Mesothelial cell of epicardium (in vitro differentiated cells): ENCODE data around the gene ANKRD44. TPM values are rescaled to one million over a fixed set of nuclear protein-coding genes. Genes with fewer than 3 reads are reported as not detected.

Source experiments
- DNase-seq, 2 experiments: peaks; one replicate each; pipeline ENCODE4 v3.0.0; 2021; ENCODE audit warnings: low spot score in 2 of 2; ENCODE audit not compliant: unreplicated experiment in 2 of 2
- H3K27ac Mint-ChIP-seq: 2 replicates; pipeline ENCODE4 v1.8.0; 2021; ENCODE audit warnings: mixed read lengths
- H3K27me3 Mint-ChIP-seq: 2 replicates; pipeline ENCODE4 v1.8.0; 2021; ENCODE audit warnings: low read depth, mixed read lengths
- H3K36me3 Mint-ChIP-seq: 2 replicates; pipeline ENCODE4 v1.8.0; 2021; ENCODE audit warnings: mixed read lengths
- H3K4me1 Mint-ChIP-seq: 2 replicates; pipeline ENCODE4 v1.8.0; 2021; ENCODE audit warnings: mixed read lengths
- H3K4me3 Mint-ChIP-seq: 2 replicates; pipeline ENCODE4 v1.8.0; 2021; ENCODE audit warnings: mild to moderate bottlenecking, moderate library complexity, mixed read lengths
- H3K9me3 Mint-ChIP-seq: 2 replicates; pipeline ENCODE4 v1.8.0; 2021; ENCODE audit warnings: mixed read lengths
- CTCF ChIP-seq: fragments of 200-600 bp; sonication (generic); IDR thresholded peaks from one replicate; pipeline ENCODE4 v1.5.0; 2021; ENCODE audit warnings: antibody characterized with exemption; ENCODE audit not compliant: unreplicated experiment
- total RNA-seq: library from RNA; stranded (reverse); gene quantifications from 3 replicates; pipeline ENCODE4 v1.2.1, GENCODE V29; 2021

Gene ANKRD44
- total RNA-seq, 1 donor from 2014 or later, result 10.4 TPM

DNA sequence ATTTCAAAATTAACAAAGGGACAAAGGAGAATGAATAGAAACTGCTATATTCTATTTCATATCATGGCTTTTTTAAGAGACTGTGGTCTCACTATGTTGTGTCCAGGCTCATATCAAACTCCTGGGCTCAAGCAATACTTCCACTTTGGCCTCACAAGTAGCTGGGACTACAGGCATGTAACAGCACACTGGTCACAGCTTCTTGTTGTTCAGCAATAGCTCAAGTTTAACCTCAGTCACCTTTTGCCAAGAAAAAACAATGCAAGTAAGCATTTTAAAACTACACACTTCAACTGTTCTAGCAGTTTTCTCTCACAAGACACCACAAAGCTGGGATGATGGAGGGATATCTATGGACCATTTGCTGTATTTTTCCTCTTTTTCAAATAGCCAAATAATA is 77.1 kb downstream of the ANKRD44 start:
- DNase-seq, result no peak
- no peaks in the 10 kb centered on the region for H3K4me1 Mint-ChIP-seq
- H3K4me3 Mint-ChIP-seq, result no peak overlapping the region
- no peaks in the 10 kb centered on the region for H3K9me3 Mint-ChIP-seq
- H3K36me3 Mint-ChIP-seq, result no peaks in the 10 kb centered on the region
- no peak overlapping the region for H3K27ac Mint-ChIP-seq
- H3K27me3 Mint-ChIP-seq, result peaks cover 2% of the 10 kb centered on the region
- no peak for TF ChIP-seq CTCF

- H3K4me1 Mint-ChIP-seq, result no peaks in the 10 kb centered on the region
- TF ChIP-seq CTCF, result no peak
- DNase-seq, result no peak
- no peak overlapping the region for H3K4me3 Mint-ChIP-seq
- H3K36me3 Mint-ChIP-seq, result no peaks in the 10 kb centered on the region
- H3K27me3 Mint-ChIP-seq, result no peaks in the 10 kb centered on the region
- H3K9me3 Mint-ChIP-seq, result no peaks in the 10 kb centered on the region
- H3K27ac Mint-ChIP-seq, result no peak overlapping the region
These were observed 78.6 kb downstream of the ANKRD44 start for GRCh38 chr2:197232010-197232409.

GRCh38 chr2:197229509-197230443 is 80.8 kb downstream of the ANKRD44 start:
- Mint-ChIP-seq H3K4me1 (peaks cover 2% of the 10 kb centered on the region), H3K4me3 (no peak overlapping the region), H3K9me3 (no peaks in the 10 kb centered on the region), H3K27ac (no peak overlapping the region), H3K27me3 (no peaks in the 10 kb centered on the region), H3K36me3 (no peaks in the 10 kb centered on the region)
- no peak for TF ChIP-seq CTCF
- DNase-seq, result no peak

DNA sequence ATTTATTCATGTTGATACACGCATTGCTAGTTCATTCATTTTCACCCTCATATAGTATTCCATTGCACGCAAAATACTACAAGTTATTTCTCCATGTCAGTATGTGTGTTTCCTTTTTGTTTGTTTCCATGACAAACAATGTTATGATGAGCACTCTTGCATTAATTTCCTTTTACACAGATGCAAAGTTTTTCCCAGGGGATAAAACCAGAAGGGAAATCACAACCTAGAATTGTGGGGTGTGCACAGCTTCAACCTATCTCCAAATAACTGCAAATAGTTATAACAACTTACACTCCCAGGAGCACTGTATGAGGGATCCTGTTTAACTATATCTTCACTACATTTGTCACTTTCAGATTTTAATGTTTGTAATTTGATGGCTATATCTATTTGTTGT is 87.1 kb downstream of the ANKRD44 start:
- no peak for TF ChIP-seq CTCF
- Mint-ChIP-seq H3K36me3 (no peaks in the 10 kb centered on the region), H3K27ac (no peak overlapping the region), H3K27me3 (peaks cover 5% of the 10 kb centered on the region), H3K9me3 (no peaks in the 10 kb centered on the region), H3K4me3 (no peak overlapping the region), H3K4me1 (peaks cover 2% of the 10 kb centered on the region)
- no peak for DNase-seq

- no peak for TF ChIP-seq CTCF
- Mint-ChIP-seq H3K4me3 (no peak overlapping the region), H3K9me3 (no peaks in the 10 kb centered on the region), H3K36me3 (no peaks in the 10 kb centered on the region), H3K4me1 (peaks cover 10% of the 10 kb centered on the region), H3K27ac (no peak overlapping the region), H3K27me3 (peaks cover 11% of the 10 kb centered on the region)
- DNase-seq, result no peak
These were observed 90.9 kb downstream of the ANKRD44 start for GRCh38 chr2:197219636-197220035.
